Keratinocyte (primary cell): ENCODE data around the gene ST3GAL5. TPM values are rescaled to one million over a fixed set of nuclear protein-coding genes. Genes with fewer than 3 reads are reported as not detected.

Experiments
- DNase-seq: peaks from one replicate; pipeline ENCODE4 v3.0.0-alpha.2; 2011; ENCODE audit warnings: low read depth, missing footprints, low spot score
- FAIRE-seq: peaks from 2 replicates; lab custom pipeline; 2011; peaks lifted over from hg19 to GRCh38; lab: Jason Lieb, UNC
- H2AFZ ChIP-seq: 2 replicates; pipeline ENCODE4 v1.6.0; 2012; ENCODE audit warnings: low read length, control low read depth, inconsistent platforms; ENCODE audit not compliant: control insufficient read depth
- H3K27ac ChIP-seq: 2 replicates; pipeline ENCODE4 v1.5.1; 2011; ENCODE audit warnings: low read length; ENCODE audit not compliant: control insufficient read depth, insufficient read depth
- H3K27me3 ChIP-seq: 3 replicates; pipeline ENCODE4 v1.6.0; 2011; ENCODE audit warnings: low read length; ENCODE audit not compliant: control insufficient read depth, insufficient read depth; ENCODE audit errors: extremely low read depth
- H3K36me3 ChIP-seq, 2 experiments: 2 replicates in 1 of 2; 3 replicates in 1 of 2; pipeline ENCODE4 v1.5.1; 2011; ENCODE audit warnings: low read length in 2 of 2, mild to moderate bottlenecking in 1 of 2; ENCODE audit not compliant: control insufficient read depth in 2 of 2, insufficient read depth in 2 of 2; ENCODE audit errors: extremely low read depth in 1 of 2
- H3K4me1 ChIP-seq: 3 replicates; pipeline ENCODE4 v1.5.1; 2011; ENCODE audit warnings: low read length; ENCODE audit not compliant: control insufficient read depth, insufficient read depth; ENCODE audit errors: extremely low read depth
- H3K4me2 ChIP-seq: 3 replicates; pipeline ENCODE4 v1.6.0; 2011; ENCODE audit warnings: low read depth, low read length; ENCODE audit not compliant: control insufficient read depth, insufficient read depth; ENCODE audit errors: extremely low read depth
- H3K4me3 ChIP-seq, 3 experiments: fragments of 200-600 bp in 1 of 3; sonication (generic) in 1 of 3; 2 replicates in 2 of 3; 3 replicates in 1 of 3; pipeline ENCODE4 v1.5.1; 2011 to 2016; ENCODE audit warnings: low read length in 3 of 3, mild to moderate bottlenecking in 3 of 3, control low read depth in 2 of 3, inconsistent platforms in 1 of 3, low read depth in 1 of 3, mixed read lengths in 1 of 3, mixed run types in 1 of 3, moderate library complexity in 1 of 3; ENCODE audit not compliant: control insufficient read depth in 2 of 3, insufficient read depth in 2 of 3; ENCODE audit errors: extremely low read depth in 1 of 3
- H3K79me2 ChIP-seq: 2 replicates; pipeline ENCODE4 v1.6.0; 2012; ENCODE audit warnings: low read length; ENCODE audit not compliant: control insufficient read depth, insufficient read depth
- H3K9ac ChIP-seq: 3 replicates; pipeline ENCODE4 v1.6.0; 2011; ENCODE audit warnings: low read length; ENCODE audit not compliant: control insufficient read depth, insufficient read depth; ENCODE audit errors: extremely low read depth
- H3K9me1 ChIP-seq: 3 replicates; pipeline ENCODE4 v1.6.0; 2011; ENCODE audit warnings: low read length; ENCODE audit not compliant: control insufficient read depth, insufficient read depth; ENCODE audit errors: extremely low read depth
- H3K9me3 ChIP-seq: 2 replicates; pipeline ENCODE4 v1.5.1; 2012; ENCODE audit warnings: low read depth, low read length; ENCODE audit not compliant: control insufficient read depth
- H4K20me1 ChIP-seq: 3 replicates; pipeline ENCODE4 v1.6.0; 2011; ENCODE audit warnings: low read length; ENCODE audit not compliant: control insufficient read depth, insufficient read depth; ENCODE audit errors: extremely low read depth
- CTCF ChIP-seq, 3 experiments: IDR thresholded peaks in 1 of 3; conservative IDR thresholded peaks in 1 of 3; optimal IDR thresholded peaks in 1 of 3; 2 replicates in 2 of 3; 3 replicates in 1 of 3; pipeline versions ENCODE3 to v1.5.1; 2011; ENCODE audit warnings: low read length in 3 of 3, mild to moderate bottlenecking in 3 of 3, moderate library complexity in 2 of 3, control low read depth in 1 of 3, inconsistent platforms in 1 of 3; ENCODE audit not compliant: insufficient read depth in 2 of 3; ENCODE audit errors: extremely low read depth in 1 of 3
- EZH2 ChIP-seq: IDR thresholded peaks from one replicate; pipeline ENCODE4 v1.6.1; 2012; ENCODE audit warnings: inconsistent platforms, mild to moderate bottlenecking, low read length, moderate library complexity
- dilution Hi-C: fragments of 300-500 bp; cut with MboI; formaldehyde crosslinking; loops from one replicate; pipeline ENCODE4 v1.7.0; 2020; ENCODE audit warnings: low sequenced_read_pairs; ENCODE audit not compliant: extremely low pct_ligation_motif_present
- polyA plus RNA-seq, 5 experiments: library from polyadenylated mRNA; depleted of rRNA in 3 of 5; stranded (reverse) in 3 of 5; stranded (forward) in 1 of 5; unstranded in 1 of 5; fragments of >200 nt; gene quantifications; 1 replicate in 1 of 5; 2 replicates in 3 of 5; 3 replicates in 1 of 5; pipeline versions ENCODE4 v1.2.1 to v1.2.3, GENCODE V29; 2011 to 2012; ENCODE audit warnings: missing spikeins in 2 of 5, low read depth in 1 of 5, low replicate concordance in 1 of 5

ST3GAL5 gene
- polyA plus RNA-seq, 1 donor (not counting 4 experiments of a cell fraction or from before 2014, with no cell fraction given): 43.5 TPM

DNA sequence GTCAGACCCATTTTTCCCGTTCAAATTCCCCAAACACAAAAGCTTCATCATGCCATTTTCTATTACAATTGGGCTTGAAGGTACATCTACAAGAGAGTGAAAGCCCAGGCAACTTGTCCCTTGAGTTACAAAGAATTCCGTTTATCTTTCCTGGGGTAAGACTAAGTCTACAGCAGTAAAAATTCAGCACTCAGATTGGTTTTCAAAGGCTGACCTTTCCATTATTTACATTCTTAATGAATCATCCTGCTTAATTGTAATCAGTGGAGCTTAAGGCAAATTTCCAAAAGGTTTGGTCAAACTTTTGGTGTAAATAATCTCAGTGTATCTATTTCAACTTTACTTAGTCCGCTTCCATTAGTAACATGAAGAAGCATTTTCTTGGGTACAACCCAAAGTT, 33.4 kb upstream of the ST3GAL5 start:
- H3K36me3 ChIP-seq: no peaks in the 10 kb centered on the region
- no peak overlapping the region for H3K9ac ChIP-seq
- H2AFZ ChIP-seq: no peak overlapping the region
- dilution Hi-C loops: no loop called here
- H3K9me1 ChIP-seq: no peaks in the 10 kb centered on the region
- H3K4me1 ChIP-seq: peaks cover 20% of the 10 kb centered on the region
- H3K9me3 ChIP-seq: no peaks in the 10 kb centered on the region
- no peak for TF ChIP-seq EZH2
- TF ChIP-seq CTCF (optimal IDR thresholded peaks at IDR 0.05 in 1 of 3, IDR thresholded peaks at IDR 0.05 in 1 of 3, conservative IDR thresholded peaks at IDR 0.05 in 1 of 3; ENCODE audit: extremely low read depth in 1 of 3, insufficient read depth in 2 of 3, low read length in 3 of 3): no peak
- no peaks in the 10 kb centered on the region for H3K79me2 ChIP-seq
- DNase-seq: no peak
- no peak overlapping the region for H3K4me3 ChIP-seq
- FAIRE-seq: no peak
- no peaks in the 10 kb centered on the region for H4K20me1 ChIP-seq
- no peak overlapping the region for H3K4me2 ChIP-seq
- H3K27ac ChIP-seq: no peak overlapping the region
- H3K27me3 ChIP-seq: no peaks in the 10 kb centered on the region

DNA sequence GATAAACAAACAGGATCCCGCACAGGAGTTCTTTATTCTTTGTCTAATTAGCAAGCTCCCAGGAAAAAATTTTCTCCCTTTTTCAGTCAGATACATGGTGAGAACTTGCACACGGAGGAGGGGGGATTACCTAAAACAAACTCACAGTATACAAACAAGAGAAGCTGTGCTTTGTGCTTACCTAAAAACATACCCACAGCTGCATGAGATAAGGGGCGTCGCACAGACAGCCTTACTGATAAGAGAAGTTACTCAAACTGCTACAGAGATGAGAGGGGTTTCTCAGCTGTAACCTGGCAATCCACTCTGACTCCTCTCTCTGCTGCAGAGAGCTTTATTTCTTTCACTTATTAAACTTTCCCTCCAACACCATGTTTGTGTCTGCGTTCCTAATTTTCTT, 32.9 kb upstream of the ST3GAL5 start:
- no peak overlapping the region for H3K4me3 ChIP-seq
- H3K36me3 ChIP-seq: no peaks in the 10 kb centered on the region
- H3K9ac ChIP-seq: no peak overlapping the region
- no peak for FAIRE-seq
- H3K9me1 ChIP-seq: no peaks in the 10 kb centered on the region
- no peaks in the 10 kb centered on the region for H3K27me3 ChIP-seq
- no peak for TF ChIP-seq EZH2
- DNase-seq: no peak
- H3K4me2 ChIP-seq: no peak overlapping the region
- no peaks in the 10 kb centered on the region for H4K20me1 ChIP-seq
- dilution Hi-C loops: no loop called here
- no peaks in the 10 kb centered on the region for H3K79me2 ChIP-seq
- no peak overlapping the region for H3K27ac ChIP-seq
- peaks cover 15% of the 10 kb centered on the region for H3K4me1 ChIP-seq
- no peaks in the 10 kb centered on the region for H3K9me3 ChIP-seq
- H2AFZ ChIP-seq: no peak overlapping the region
